Activated T-helper 1 cell treated with Interleukin-2 at 50 U/mL for 16 hours (primary cell): ENCODE data around the gene PAMR1.
"Not testable (repeated sequence)": the region's sequence is repeated elsewhere in the genome, so short reads cannot be mapped to it uniquely, and the experiment has no call there.

Source experiments
- DNase-seq: peaks from one replicate; pipeline ENCODE4 v3.0.0-alpha.2; 2020; ENCODE audit warnings: low read depth

The PAMR1 gene, protein sequence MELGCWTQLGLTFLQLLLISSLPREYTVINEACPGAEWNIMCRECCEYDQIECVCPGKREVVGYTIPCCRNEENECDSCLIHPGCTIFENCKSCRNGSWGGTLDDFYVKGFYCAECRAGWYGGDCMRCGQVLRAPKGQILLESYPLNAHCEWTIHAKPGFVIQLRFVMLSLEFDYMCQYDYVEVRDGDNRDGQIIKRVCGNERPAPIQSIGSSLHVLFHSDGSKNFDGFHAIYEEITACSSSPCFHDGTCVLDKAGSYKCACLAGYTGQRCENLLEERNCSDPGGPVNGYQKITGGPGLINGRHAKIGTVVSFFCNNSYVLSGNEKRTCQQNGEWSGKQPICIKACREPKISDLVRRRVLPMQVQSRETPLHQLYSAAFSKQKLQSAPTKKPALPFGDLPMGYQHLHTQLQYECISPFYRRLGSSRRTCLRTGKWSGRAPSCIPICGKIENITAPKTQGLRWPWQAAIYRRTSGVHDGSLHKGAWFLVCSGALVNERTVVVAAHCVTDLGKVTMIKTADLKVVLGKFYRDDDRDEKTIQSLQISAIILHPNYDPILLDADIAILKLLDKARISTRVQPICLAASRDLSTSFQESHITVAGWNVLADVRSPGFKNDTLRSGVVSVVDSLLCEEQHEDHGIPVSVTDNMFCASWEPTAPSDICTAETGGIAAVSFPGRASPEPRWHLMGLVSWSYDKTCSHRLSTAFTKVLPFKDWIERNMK

GRCh38 chr11:35525501-35526175, at the start of gene PAMR1:
Gene PAMR1, minus strand, starts transcription at chr11:35525616. Its CDS starts 31 bp downstream, at chr11:35525585.
- DNase-seq = no peak

- no peak for DNase-seq
Measured at GRCh38 chr11:35571696-35572095, 46.3 kb upstream of the PAMR1 start.

- DNase-seq = no peak
Measured at GRCh38 chr11:35567737-35568465, 42.5 kb upstream of the PAMR1 start.

- DNase-seq = no peak
Measured at GRCh38 chr11:35566885-35567284, 41.5 kb upstream of the PAMR1 start.

GRCh38 chr11:35566181-35566580, 40.8 kb upstream of the PAMR1 start:
- no peak for DNase-seq

- DNase-seq = no peak
Measured at GRCh38 chr11:35564245-35564595, 38.8 kb upstream of the PAMR1 start.

- no peak for DNase-seq
Measured at GRCh38 chr11:35563484-35564244, 38.2 kb upstream of the PAMR1 start.

GRCh38 chr11:35559949-35560348, 34.5 kb upstream of the PAMR1 start:
- DNase-seq = no peak

GRCh38 chr11:35558513-35558912, 33.1 kb upstream of the PAMR1 start:
- no peak for DNase-seq

- no peak for DNase-seq
Measured at GRCh38 chr11:35555488-35555887, 30.1 kb upstream of the PAMR1 start.

GRCh38 chr11:35554491-35555437, 29.3 kb upstream of the PAMR1 start:
- no peak for DNase-seq

DNA sequence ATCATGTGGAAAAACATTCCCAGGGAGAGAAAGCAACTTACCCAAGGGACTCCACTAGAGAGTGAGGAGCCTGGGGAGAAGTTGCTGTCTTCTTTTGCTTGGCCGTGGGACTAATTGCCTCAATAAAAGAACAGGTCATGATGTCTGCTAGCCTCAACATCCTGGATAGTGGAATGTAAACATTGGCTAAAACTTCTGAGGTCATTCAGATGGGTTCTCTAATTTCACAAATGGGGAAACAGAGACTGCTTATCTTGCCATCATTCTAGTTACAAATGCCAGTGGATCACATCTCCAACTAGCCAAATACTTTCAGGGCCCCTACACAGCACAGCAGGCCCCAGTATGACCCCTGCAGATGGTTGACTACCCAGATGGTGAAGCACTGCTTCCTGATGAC, 28.4 kb upstream of the PAMR1 start:
- DNase-seq = no peak

- no peak for DNase-seq
Measured at GRCh38 chr11:35553021-35553420, 27.6 kb upstream of the PAMR1 start.

GRCh38 chr11:35552616-35553015, 27.2 kb upstream of the PAMR1 start:
- no peak for DNase-seq

DNA sequence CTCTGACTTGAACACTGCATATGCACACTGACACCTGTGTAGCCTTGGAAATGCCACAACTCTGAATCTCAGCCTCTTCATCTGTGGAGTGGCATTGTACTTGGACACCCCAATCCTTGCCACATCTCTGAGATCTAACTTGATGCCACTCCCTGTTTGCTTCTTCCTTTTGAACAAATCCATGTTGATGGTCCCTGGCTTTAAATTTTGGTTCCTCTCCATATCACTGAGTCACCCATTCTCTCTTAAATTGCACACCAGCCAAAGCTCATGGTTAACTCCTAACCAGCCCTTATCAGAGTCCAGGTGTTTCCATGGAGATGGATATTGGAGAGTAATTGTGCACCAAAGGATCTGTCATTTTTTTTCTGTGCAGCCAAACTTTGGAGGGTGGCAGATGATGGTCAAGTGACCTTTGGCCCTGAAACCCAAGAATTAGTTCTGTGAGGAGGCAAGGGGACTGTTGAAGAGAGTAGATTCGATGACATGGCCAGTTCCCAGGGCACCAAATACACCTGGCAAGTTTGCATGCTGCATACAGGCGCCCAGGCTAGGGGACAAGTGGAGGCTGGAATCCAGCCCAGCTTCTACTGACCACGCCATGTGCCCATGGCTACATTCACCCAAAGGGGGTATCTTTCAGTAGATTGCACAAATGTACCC, 25.1 kb upstream of the PAMR1 start:
- DNase-seq = no peak

DNA sequence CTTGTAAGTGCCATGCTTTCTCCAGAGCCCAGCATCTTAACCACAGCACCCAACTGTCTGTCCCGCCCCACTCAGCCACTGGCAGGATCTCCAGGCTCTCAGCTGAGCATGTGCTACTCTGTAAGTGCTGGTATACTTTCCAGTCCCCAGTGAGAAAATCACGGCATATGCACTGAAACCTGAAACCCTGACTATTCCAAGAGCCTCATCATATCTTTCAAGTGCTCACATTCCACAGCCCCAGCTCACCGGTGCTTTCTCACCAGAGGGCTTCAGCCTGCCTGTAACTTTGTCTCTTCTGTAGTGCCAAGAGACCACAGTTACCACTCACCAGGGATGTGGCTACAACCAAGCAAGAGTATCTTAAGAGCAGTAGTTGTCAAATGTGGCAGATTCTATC, 24.4 kb upstream of the PAMR1 start:
- DNase-seq = no peak

DNA sequence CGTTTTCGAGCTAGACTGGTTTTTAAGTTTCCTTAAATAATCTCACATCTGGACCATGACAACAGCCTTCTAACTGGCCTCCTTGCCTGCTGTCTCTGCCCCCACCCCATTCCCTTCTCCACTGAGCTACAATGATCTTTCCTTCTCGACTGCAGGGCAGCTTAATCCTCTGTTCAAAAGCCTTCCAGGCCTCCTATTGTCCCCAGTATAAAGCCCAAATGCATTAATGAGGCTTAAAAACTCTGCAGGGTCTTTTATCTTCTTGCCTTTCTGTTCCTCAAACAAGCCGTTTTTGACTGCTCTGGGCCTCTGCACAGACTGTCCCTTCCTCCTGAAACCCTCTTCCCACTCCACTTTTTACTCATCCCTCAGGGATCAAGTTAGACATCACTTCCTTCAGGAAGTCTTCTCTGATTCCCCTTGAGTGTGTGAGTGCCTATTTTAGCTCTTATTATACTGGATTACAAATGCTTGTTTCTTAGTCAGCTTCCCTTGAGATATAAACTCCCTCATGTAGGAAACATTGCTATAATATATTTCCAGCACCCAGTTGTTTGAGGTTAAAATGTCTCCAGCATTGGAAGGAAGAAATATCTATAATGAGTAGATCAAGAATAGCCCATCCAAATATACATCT, 23.6 kb upstream of the PAMR1 start:
- no peak for DNase-seq

DNA sequence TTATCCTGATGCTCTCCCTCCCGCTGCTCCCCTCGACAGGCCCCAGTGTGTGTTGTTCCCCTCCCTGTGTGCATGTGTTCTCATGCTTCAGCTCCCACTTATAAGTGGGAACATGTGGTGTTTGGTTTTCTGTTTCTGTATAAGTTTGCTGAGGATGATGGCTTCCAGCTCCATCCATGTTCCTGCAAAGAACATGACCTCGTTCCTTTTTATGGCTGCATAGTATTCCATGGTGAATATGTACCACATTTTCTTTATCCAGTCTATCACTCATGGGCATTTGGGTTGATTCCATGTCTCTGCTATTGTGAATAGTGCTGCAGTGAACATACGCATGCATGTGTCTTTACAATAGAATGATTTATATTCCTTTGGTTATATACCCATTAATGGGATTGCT, 22.6 kb upstream of the PAMR1 start:
- DNase-seq = not testable (repeated sequence)

- DNase-seq = no peak
Measured at GRCh38 chr11:35546317-35546716, 20.9 kb upstream of the PAMR1 start.
